Hepatocyte (in vitro differentiated cells): ENCODE data around the gene MACF1. TPM values are rescaled to one million over a fixed set of nuclear protein-coding genes. Genes with fewer than 3 reads are reported as not detected.

Experiments
- DNase-seq: peaks from one replicate; pipeline ENCODE4 v3.0.0-alpha.2; 2016; ENCODE audit warnings: low spot score
- H2AFZ ChIP-seq: fragments of 200-600 bp; sonication (generic); 2 replicates; pipeline ENCODE4 v1.6.0; 2016; ENCODE audit warnings: antibody characterized with exemption, mild to moderate bottlenecking
- H3K27ac ChIP-seq: fragments of 200-600 bp; sonication (generic); 2 replicates; pipeline ENCODE4 v1.5.1; 2016; ENCODE audit warnings: mild to moderate bottlenecking
- H3K27me3 ChIP-seq: fragments of 200-600 bp; sonication (generic); 2 replicates; pipeline ENCODE4 v1.6.1; 2016
- H3K36me3 ChIP-seq: fragments of 200-600 bp; sonication (generic); replicated peaks from 2 replicates; pipeline ENCODE4 v1.5.1; 2016; ENCODE audit warnings: low read depth; ENCODE audit not compliant: insufficient read depth
- H3K4me1 ChIP-seq: fragments of 200-600 bp; sonication (generic); 2 replicates; pipeline ENCODE4 v1.5.1; 2016; ENCODE audit warnings: mild to moderate bottlenecking, moderate library complexity; ENCODE audit not compliant: insufficient read depth
- H3K4me2 ChIP-seq: fragments of 200-600 bp; sonication (generic); 2 replicates; pipeline ENCODE4 v1.6.0; 2016
- H3K4me3 ChIP-seq: fragments of 200-600 bp; sonication (generic); 2 replicates; pipeline ENCODE4 v1.5.1; 2016; ENCODE audit warnings: mild to moderate bottlenecking
- H3K79me2 ChIP-seq: fragments of 200-600 bp; sonication (generic); 2 replicates; pipeline ENCODE4 v1.6.0; 2017; ENCODE audit warnings: mild to moderate bottlenecking
- H3K9me2 ChIP-seq: fragments of 200-600 bp; sonication (generic); replicated peaks from 2 replicates; pipeline ENCODE4 v1.6.0; 2017; ENCODE audit warnings: mild to moderate bottlenecking; ENCODE audit not compliant: insufficient read depth
- H3K9me3 ChIP-seq: fragments of 200-600 bp; sonication (generic); 2 replicates; pipeline ENCODE4 v1.5.1; 2016; ENCODE audit warnings: low read depth, mild to moderate bottlenecking
- H4K20me1 ChIP-seq: fragments of 200-600 bp; sonication (generic); 2 replicates; pipeline ENCODE4 v1.6.0; 2016; ENCODE audit warnings: mild to moderate bottlenecking; ENCODE audit not compliant: insufficient read depth, poor library complexity, severe bottlenecking
- CTCF ChIP-seq: fragments of 200-600 bp; sonication (generic); IDR thresholded peaks from 2 replicates; pipeline ENCODE4 v1.5.1; 2016; ENCODE audit warnings: antibody characterized with exemption, mild to moderate bottlenecking; ENCODE audit not compliant: poor library complexity
- EZH2 ChIP-seq: fragments of 200-600 bp; sonication (generic); IDR thresholded peaks from 2 replicates; pipeline ENCODE4 v1.6.1; 2016; ENCODE audit warnings: antibody characterized with exemption, mild to moderate bottlenecking, borderline replicate concordance
- EZH2phosphoT487 ChIP-seq: fragments of 200-600 bp; sonication (generic); IDR thresholded peaks from one replicate; pipeline ENCODE4 v1.6.1; 2018; ENCODE audit warnings: antibody characterized with exemption, mild to moderate bottlenecking, low read depth, moderate library complexity; ENCODE audit not compliant: unreplicated experiment, severe bottlenecking
- WGBS: methylation state at CpG from one replicate; pipeline ENCODE4 v1.1.6; 2016; ENCODE audit warnings: low lambda C conversion rate; ENCODE audit errors: missing lambda C conversion rate; 5-methylcytosine and 5-hydroxymethylcytosine counted together
- polyA plus RNA-seq: library from polyadenylated mRNA; unstranded; fragments of >200 nt; fragmentation: Nextera tagmentation; extraction: Ambion mirVana; gene quantifications from 2 replicates; pipeline ENCODE4 v1.2.1, GENCODE V29; 2016
- total RNA-seq: library from RNA; depleted of rRNA; stranded (reverse); fragments of >200 nt; gene quantifications from 2 replicates; pipeline ENCODE4 v1.2.3, GENCODE V29; 2014

MACF1 gene
- total and polyA plus RNA-seq, 2 experiments from 2014 or later = 47.1 to 136 TPM

DNA sequence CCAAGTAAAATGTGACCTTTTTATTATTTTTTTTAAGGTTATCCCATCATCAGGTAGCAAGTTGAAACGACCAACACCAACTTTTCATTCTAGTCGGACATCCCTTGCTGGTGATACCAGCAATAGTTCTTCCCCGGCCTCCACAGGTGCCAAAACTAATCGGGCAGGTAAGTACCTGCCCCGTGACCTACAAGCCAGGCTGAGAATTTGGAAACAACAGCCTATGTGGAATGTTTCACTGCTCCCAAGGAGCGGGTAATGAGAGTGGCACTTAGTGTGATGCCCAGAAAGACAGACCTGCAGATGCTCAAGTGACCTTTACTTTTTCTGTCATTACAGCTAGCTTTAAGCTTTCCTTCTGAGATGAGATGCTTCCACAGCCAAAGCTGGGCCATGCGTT is 280.1 kb downstream of the MACF1 start:
- H3K79me2 ChIP-seq = no peaks in the 10 kb centered on the region
- no peaks in the 10 kb centered on the region for H3K36me3 ChIP-seq
- H3K27me3 ChIP-seq = no peaks in the 10 kb centered on the region
- H3K4me1 ChIP-seq = no peaks in the 10 kb centered on the region
- no peak overlapping the region for H3K27ac ChIP-seq
- H3K4me2 ChIP-seq = no peak overlapping the region
- H4K20me1 ChIP-seq = no peaks in the 10 kb centered on the region
- no peaks in the 10 kb centered on the region for H3K9me3 ChIP-seq
- no peaks in the 10 kb centered on the region for H3K9me2 ChIP-seq
- 97% methylated on average over 7 of the region's 7 CpGs for WGBS
- H3K4me3 ChIP-seq = no peak overlapping the region
- H2AFZ ChIP-seq = no peak overlapping the region
- TF ChIP-seq CTCF (no peak), EZH2 (no peak), EZH2phosphoT487 (no peak)
- DNase-seq = no peak

- 95% methylated on average over 14 of the region's 14 CpGs for WGBS
- Histone ChIP-seq H3K36me3 (no peaks in the 10 kb centered on the region), H3K9me3 (no peaks in the 10 kb centered on the region)
Observed at GRCh38 chr1:39485046-39485803, 280.7 kb downstream of the MACF1 start.

DNA sequence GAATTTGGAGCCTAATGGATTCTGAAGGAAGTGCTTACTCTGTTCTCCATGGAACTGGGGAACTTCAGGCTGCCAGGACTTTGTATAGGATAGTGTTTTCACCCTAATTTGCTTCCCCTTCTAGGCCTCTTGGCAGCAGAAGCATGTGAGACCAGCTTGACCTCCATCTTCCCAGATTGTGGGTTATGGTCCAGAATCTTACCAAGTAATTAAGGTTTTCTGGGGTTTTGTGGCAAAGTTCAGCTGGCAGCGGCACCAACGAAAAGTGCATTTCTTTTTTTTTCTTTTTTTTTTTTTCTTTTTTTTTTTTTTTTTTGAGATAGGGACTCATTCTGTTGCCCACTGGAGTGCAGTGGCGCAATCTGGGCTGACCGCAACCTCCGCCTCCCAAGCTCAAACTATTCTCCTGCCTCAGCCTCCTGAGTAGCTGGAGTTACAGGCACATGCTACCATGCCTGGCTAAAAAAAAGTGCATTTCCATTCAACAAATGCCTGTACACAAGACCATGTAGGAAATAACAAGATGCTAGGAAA is 283.6 kb downstream of the MACF1 start:
- Histone ChIP-seq H3K4me3 (no peak overlapping the region), H3K9me3 (no peaks in the 10 kb centered on the region), H3K36me3 (no peaks in the 10 kb centered on the region), H3K9me2 (no peaks in the 10 kb centered on the region), H2AFZ (no peak overlapping the region), H3K27me3 (peaks cover 17% of the 10 kb centered on the region), H4K20me1 (no peaks in the 10 kb centered on the region), H3K27ac (no peak overlapping the region), H3K79me2 (no peaks in the 10 kb centered on the region), H3K4me2 (no peak overlapping the region), H3K4me1 (no peaks in the 10 kb centered on the region)
- WGBS = 97% methylated on average over 5 of the region's 5 CpGs
- TF ChIP-seq EZH2 = no peak
- TF ChIP-seq EZH2phosphoT487 = no peak
- no peak for TF ChIP-seq CTCF
- DNase-seq = no peak

More at GRCh38 chr1:39485046-39485803, 280.7 kb downstream of the MACF1 start:
- Histone ChIP-seq H4K20me1 (no peaks in the 10 kb centered on the region), H3K27me3 (peaks cover 1% of the 10 kb centered on the region), H3K79me2 (no peaks in the 10 kb centered on the region), H3K9me2 (no peaks in the 10 kb centered on the region), H3K27ac (no peak overlapping the region), H3K4me3 (no peak overlapping the region), H3K4me2 (no peak overlapping the region), H3K4me1 (no peaks in the 10 kb centered on the region), H2AFZ (no peak overlapping the region)
- TF ChIP-seq EZH2phosphoT487 = no peak
- TF ChIP-seq CTCF = no peak
- TF ChIP-seq EZH2 = no peak
- no peak for DNase-seq
